Measurements from ENCODE around the gene SOX8.
"Not testable (repeated sequence)": the region's sequence is repeated elsewhere in the genome, so short reads cannot be mapped to it uniquely, and the experiment has no call there.

Gene SOX8

DNA sequence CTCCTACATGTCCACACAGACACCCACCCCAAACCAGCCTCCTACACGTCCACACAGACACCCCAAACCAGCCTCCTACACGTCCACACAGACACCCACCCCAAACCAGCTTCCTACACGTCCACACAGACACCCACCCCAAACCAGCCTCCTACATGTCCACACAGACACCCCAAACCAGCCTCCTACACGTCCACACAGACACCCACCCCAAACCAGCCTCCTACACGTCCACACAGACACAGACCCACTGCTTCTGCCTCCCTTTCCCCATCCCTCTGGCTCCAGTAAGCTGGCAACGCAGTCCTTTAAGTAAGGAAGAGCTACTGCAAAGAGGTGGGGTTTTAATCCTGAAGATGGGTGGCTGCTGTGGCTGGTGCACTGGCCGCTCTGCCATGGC, 27.8 kb upstream of the SOX8 start:
- not testable (repeated sequence) for DNase-seq (ENCODE audit: low spot score); FAIRE-seq

DNA sequence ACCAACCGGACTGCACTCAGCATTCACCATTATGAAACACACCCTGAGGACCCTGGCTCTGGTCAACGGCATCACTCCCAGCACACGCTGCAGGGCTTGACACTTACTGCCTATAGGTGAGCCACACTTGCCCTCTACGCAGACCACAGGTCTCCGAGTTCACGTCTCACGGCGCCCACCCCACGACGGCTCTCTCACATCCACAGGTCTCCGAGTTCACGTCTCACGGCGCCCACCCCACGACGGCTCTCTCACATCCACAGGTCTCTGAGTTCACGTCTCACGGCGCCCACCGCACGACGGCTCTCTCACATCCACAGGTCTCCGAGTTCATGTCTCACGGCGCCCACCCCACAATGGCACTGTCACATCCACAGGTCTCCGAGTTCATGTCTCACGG, 25.8 kb upstream of the SOX8 start:
- FAIRE-seq; DNase-seq (ENCODE audit: low spot score): not testable (repeated sequence)

DNA sequence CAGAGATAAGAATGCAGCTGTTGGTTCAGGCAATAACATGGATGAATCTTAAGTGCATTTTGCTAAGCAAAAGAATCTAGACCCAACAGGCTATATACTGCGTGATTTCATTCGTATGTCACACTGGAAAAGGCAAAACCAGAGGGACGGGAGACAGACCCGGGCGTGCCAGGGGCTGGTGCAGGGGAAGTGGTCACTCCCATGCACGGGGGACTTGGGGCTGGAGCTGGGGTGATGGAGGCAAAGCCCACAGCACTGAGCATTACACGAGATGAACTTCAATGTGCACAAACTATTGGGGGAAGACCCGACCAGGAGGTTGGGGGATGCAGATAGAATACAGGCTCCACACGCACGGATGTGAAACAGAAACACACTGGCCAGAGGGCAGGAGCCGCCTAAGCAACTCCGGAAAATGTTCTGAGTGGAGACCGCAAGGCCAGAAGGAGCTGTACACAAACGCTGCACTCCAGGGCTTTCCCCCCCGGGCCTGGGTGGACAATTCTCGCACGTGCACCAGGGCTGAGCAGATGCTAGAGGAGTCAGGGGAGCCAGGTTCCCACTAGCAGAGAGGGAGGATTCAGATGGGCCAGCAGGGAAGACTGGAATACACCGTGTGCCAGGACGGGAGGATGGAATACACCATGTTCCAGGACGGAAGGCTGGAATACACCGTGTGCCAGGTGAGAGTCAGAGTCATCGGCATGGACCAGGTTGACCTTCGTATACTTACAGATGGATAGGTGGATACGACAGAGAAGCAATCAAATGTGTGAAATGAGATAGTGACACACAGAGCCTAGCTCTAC, 22.1 kb upstream of the SOX8 start:
- DNase-seq (ENCODE audit: low spot score) (no peak), FAIRE-seq (no peak)

DNA sequence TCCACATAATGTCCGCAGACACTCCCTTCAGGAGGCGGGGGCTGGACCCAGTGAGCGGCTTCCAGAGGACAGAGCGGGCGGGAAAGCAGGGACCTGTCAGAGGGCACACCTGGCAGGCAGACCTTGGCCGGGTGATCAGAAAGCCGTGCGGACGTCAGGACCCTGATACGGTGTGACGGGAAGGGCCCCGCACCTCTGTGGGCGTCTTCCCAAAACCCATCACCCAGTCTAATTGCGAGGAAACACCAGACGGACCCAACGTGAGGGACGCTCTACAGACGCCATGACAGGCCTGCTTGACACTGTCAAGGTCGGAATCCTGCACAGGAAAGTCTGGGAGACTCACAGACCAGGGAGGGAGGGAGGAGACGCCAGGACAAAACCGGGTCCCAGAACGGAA, 19.2 kb upstream of the SOX8 start:
- DNase-seq (ENCODE audit: low spot score), result no peak
- FAIRE-seq, result no peak

DNA sequence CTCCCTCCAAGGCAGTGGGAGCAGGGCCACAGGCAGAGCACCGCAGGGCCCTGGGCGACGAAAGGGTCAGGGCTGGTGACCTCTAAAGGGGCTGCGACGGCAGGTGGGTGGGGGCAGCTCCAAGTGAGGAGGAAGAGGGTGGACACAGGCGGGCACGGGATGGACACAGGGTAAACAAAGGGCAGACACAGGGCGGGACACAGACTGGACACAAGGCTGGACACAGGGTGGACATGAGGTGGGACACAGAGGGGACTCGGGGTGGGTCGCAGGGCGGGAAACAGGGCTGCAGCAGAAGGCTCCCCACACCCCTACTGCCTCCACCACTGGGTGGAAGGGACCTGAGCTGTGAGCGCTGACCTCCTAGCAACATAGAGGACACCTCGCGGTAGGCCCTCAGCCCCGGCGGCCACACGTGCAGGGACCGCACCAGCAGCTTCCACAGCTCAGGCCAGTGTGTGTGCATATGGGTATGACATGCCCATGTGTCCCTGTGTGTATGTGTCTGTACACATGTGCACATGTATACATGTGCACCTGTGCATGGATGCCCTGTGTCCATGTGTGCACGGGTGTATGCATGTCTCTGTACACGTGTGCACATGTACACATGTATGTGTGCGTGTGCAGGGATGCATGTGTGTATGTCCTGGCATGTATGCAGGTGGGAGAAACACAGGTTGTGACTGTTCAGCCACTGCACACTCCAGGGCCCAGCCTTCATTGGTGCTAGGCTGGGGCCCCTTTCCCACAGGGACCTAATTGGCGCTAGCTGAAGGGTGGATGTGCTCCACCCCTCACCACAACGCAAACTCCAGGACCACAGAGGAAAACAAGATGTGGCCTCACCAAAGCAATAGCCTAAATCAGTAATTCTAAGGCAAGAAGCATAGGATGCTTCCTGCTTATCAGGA, 18.4 kb upstream of the SOX8 start:
- FAIRE-seq (no peak), DNase-seq (ENCODE audit: low spot score) (no peak)

DNA sequence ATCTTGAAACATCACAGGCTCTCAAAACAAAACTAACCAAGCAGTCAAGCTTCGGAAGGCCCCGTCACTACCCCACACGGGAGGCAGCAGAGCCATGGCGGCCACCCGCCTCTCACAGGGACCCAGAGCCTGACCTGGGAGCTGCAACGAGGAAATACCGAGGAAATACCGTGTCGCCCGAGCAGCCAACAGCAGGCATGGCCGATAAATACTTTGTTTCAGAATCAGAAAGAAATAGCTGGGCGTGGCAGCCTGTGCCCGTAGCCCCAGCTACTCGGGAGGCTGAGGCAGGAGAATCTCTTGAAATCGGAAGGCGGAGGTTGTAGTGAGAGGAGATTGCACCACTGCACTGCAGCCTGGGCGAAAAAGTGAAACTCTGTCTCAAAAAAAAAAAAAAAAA, 17.7 kb upstream of the SOX8 start:
- DNase-seq (ENCODE audit: low spot score), result no peak
- FAIRE-seq, result no peak

DNA sequence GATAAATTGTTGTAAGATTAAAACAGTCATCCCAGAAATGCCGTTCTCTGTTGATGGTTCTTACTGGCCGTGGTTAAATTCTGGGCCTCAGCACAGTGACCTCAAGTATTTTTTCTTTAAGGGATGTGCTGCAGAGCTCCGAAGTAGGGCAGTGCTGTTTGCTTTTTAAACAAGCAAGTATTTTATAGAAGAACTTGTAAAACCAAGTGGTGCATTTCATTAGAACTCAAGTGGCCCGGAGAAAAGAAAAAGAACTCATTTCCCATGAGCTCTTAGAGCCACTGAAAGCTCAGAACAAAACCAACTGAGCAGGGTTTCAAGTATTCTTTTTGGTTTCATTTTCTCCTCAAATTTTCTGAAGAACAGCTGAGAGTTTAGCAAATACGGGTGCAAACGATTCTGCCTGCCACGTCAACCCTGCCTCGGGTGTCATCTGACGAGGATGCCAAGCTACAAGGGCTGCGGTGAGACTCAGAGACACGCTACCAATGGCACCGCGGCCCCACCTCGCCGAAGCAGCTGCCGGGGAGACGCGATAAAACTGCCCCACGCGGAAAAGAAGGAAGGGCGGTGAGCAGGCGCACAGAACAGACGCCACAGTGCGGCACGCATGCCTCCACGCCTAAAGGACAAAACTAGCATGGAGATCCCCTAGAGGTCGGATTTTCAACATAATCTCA, 17.1 kb upstream of the SOX8 start:
- no peak for DNase-seq (ENCODE audit: low spot score)
- no peak for FAIRE-seq

DNA sequence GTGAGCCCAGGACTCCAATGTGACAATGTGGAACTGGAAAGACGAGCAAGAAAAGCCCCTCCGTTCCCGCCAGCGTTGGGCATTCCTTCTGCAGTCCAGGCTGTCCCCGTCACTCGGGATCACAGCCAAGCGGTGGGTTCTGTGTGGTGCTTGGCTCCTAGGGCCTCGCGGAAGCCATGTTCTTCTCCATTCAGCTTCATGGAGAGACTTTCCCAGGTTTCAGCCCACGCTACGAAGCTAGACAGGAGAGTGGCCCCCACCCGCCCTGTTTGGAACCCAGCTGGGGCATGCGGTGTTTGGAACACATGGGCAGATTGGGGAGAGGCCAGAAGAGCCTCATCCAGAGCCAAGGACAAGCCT, 16.6 kb upstream of the SOX8 start:
- FAIRE-seq (no peak), DNase-seq (ENCODE audit: low spot score) (no peak)

DNA sequence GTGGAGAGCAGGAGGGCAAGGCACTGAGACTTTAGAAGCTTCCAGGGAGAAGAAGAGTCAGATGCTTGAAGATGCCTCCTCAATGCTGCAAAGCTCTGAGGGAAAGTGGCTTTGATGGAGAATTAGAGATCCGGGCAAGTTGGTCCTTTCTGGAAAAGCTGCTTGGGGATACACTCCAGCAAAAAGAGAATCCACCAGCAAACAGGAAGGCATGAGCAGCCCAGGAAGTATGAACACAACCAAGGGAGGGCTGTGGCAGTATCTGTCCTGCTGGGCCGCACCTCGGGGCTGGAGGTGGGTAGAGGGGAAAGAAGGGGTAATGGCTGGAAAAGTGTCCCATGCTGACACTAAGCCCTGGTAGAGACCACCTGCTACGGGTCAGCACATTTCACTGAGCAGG, 16.1 kb upstream of the SOX8 start:
- DNase-seq (ENCODE audit: low spot score), result no peak
- no peak for FAIRE-seq

DNA sequence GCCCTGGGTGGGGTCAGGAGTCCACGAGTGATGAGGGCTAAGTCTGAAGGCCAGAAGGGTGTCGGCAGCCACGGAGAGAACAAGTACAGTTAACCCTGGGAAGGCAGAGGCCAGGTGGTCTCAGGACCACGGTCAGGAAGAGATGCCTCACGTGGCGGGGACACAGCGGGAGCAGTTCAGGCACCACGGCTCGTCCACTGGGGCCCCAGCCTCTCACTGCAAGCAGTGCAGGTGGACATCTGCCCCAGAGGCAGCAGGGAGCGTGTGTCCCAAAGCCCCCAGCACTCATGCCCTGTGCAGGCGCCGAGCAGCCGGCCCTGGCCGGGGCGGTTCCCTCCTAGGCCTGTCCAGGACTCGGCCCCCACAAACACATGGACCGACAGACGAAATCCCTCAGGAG, 15.5 kb upstream of the SOX8 start:
- no peak for FAIRE-seq

DNA sequence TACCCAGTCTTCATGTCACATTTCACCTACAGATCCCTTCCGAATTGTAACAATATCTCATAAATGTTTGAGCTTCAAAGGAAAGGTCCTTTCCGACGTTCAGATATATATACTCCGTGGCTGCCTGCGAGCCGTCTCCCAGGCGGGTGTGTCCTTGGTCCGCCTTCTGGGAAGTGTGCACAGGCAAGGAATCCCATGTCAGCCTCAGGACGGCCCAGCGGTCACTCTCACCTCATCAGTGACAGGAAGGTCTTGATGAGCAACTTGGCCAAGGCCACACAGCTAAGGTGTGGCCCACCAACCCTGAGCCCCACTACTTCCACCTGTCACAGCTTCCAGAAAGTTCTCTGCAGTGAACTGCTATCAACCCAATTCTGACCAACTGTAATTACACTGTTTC, 15.1 kb upstream of the SOX8 start:
- FAIRE-seq (no peak), DNase-seq (ENCODE audit: low spot score) (no peak)

More for the DNA sequence above, 15.5 kb upstream of the SOX8 start:
- DNase-seq (ENCODE audit: low spot score), result no peak

DNA sequence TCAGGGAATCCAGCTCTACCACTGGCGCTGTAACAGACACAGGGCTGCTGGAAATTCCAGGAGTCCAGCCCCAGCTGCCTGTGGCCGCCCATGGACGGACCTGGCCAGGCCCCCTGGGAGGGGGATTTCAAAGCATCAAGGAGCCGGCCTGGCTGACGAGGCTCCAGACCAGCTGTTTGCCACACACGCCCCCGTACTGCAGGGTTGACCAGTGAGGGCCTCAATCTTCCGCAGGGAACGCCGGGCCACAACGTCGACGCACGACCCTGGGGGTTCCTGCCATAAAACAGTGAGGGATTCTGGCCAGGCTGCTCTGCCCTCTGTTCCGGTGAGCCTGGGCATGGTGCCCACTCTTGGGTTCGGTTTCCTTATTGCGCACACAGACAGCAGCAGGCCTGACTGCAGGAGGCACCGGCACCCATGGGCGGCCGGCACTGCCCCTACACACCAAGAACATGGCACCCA, 14.5 kb upstream of the SOX8 start:
- FAIRE-seq (no peak), DNase-seq (ENCODE audit: low spot score) (no peak)

DNA sequence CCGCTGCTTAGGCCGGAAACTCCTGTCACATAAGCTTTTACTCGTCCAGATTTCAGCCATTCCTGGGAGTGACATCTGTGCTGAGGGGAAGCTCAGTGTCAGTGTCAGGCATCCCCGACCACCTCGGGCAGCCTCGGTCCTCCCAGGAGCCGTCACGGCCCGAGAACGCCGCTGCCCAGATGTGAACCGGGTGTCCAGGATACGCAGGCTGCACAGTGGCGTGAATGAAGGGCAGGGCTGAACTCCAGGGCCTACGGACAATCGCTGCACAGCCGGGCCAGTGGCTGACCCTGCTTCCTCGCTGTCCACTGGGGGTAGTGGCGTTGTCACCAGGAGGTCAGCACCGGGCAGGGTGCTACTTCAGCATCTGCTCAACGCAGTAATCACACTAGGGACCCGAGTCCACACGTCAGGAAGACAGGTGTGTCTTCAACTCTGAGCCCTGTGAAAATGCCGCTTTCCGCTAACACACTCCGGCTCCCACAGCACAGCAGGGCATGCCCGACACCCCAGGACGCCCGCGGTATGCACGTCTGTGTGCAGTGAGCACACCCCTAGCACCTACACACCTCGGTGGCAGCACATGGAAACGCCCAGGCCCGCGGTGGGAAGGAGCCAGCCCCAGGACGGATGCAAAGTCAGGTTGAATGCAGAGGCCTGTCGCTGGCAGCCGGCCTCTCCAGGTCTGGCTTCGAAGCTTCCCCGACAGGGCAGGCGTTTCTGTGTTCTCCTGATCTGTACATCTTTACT, 13.8 kb upstream of the SOX8 start:
- DNase-seq (ENCODE audit: low spot score) (no peak), FAIRE-seq (no peak)

DNA sequence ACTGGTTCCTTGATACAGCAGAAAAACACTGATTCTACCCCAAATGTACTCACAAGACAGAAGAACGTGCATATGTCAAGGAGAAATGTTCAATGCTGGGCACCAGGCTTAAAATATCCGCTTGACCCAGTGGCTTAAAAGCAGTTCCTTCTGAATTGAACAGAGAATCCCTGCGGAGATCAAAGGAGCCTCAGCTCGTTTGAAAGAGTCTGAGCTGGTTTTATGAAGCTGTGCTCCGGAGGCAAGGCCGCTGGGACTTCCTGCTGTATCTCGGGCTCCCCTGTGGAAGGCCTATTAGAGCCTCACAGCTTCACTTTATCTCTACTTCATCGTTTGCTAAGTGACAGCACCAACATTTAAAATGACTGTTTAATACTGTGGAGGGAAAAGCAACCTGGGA, 12.9 kb upstream of the SOX8 start:
- no peak for FAIRE-seq

DNA sequence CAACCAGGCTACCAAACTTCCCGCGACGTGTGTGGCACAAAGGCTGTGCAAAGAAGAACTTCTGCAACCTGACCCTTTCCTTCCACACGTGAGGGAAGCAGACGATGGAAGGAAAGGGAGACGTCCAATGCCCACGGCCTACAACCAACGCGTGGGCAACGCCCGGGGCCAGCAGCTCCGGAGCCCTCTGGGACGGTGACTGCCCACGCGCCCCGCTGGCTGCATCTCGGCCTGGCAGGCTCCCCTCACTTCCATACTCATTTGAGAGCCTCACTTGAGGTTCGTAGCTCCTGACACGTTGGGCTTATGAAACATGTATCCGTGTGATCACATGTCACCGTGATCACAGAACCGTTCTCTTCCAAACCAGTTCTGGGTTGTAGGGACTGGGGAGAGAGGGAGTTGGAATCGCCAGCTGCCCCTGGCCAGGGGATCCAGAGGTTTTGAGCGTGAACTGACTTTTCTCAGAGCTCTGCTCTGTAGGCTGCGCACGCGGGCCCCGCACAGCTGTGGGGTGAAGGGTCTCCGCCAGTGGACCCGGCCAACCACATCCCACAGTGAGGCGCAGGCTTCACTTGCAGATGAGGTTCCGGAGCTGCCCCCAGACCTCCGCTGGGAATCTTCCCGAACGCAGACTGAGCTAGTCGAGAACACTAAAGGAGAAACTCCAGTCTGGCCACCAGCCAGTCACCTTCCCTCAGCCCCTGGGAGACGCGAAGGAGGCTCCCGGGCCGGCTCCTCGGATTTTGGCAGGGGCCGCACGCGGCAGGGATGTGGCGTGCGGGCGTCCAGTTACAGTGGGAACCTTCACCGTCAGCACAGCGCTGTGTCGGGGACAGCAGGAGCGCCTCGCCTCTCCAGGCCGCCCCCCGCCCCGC, 11.8 kb upstream of the SOX8 start:
- DNase-seq (ENCODE audit: low spot score) (no peak), FAIRE-seq (no peak)

More for the DNA sequence above, 12.9 kb upstream of the SOX8 start:
- no peak for DNase-seq (ENCODE audit: low spot score)

DNA sequence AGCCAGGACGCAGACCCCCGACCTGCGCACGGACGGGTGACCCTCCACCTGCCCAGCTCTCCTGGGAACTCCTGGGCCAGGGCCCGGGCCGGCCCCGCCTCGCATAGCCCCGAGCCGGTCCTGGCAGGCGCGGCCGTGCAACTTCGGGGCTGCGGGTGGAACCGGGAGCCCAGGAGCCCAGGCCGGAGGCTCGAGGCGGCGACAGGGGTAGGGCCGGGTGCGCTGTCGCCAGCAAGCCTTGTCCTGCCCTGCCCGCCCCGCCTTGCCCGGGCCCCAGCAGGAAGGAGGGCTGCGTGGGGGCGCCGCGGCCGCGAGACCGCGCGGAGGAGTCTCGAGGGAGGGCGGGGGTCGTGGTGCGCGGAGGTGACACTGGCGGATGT, 11.2 kb upstream of the SOX8 start:
- FAIRE-seq (no peak), DNase-seq (ENCODE audit: low spot score) (no peak)

DNA sequence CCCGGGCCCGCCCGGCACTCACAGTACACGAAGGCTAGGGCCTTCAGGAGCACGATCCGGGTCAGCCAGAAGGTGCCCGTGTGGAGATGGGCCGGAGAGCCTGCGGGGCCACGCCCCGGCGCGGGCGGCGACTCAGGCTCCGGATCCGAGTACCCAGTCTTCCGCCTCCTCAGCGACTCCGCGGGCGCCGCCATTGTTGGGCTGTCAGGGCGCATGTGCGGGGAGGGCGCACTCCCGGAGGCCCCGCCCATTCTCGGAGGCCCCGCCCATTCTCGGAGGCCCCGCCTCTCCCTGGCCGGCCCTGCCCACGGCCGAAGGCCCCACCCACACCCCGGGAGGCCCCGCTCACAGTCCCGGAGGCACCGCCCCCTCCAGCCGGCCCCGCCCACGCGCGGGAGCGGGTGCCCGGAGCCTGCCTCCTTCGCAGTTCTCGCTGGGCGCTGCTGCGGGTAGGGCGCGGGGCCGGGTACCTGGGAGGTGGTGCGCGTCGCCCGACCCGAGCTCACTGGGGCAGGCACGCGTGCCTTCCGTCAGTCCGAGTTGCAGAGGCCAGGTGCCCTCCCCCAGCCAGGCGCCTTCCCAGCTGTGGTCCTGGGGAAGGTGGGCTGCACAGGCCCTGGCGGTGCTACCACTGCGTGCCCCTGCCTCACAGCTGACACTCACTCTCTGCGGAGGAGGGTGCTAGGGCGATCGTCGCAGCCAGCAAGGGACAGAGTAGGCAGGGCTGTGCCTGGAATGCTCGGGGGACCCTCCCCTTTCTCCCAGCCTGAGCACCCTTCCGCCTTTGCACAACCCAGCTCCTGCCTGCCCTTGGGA, 10.6 kb upstream of the SOX8 start, which contains the start of gene LMF1:
TSS of gene LMF1 (minus strand) at position 219 of the 816 bp plus-strand sequence. CDS start at position 215, 4 bp downstream.
- DNase-seq (ENCODE audit: low spot score), result peak; percentile 83
- FAIRE-seq, result no peak

DNA sequence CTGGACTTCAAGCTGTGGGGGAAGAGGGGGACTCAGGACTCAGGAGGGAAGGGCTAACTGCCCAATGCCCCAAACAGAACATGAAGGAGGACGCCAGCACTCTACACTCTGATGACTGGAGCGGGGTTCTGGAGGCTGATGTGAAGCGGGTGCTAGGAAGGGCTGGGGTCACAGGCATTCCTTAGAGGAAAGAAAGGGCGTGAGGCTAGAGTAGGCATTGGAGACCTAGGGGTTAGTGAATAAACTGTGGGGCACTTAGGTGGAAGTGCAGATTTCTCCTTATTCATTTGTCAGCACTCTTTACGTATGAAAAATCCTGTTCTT, 10.0 kb upstream of the SOX8 start:
- FAIRE-seq (no peak), DNase-seq (ENCODE audit: low spot score) (no peak)

DNA sequence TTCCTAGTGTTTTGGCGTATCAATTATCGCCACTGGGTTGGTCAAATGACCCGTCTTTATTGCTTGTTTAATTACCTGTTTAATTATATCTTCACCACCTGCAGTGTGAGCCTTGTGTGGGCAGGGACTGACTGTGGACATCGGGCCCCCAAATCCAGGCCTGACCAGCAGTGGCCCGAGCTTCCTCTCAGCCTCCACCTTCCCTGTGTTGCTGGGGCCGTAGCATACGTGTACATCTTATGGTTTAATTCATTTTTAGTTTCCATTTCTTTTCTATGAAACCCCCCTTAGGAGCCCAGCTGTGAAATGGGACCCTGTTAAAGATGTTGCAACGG, 9.6 kb upstream of the SOX8 start:
- DNase-seq (ENCODE audit: low spot score), result no peak
- FAIRE-seq, result no peak
